ENCODE results near the gene NAV2. TPM values are rescaled to one million over a fixed set of nuclear protein-coding genes. Genes with fewer than 3 reads are reported as not detected.

Gene NAV2
- total RNA-seq, 1 experiment from 2014 or later, result 46.3 TPM

- Histone ChIP-seq H3K9ac (ENCODE audit: extremely low read depth, insufficient read length, low read length) (peak overlapping the region; percentile 52), H3K27ac (ENCODE audit: insufficient read length, low read depth, low read length) (peak overlapping the region; percentile 75), H3K4me2 (ENCODE audit: insufficient read depth, insufficient read length, low read length) (peak overlapping the region; percentile 72), H4K20me1 (ENCODE audit: control insufficient read depth, insufficient read depth, insufficient read length) (no peaks in the 10 kb centered on the region), H3K56ac (ENCODE audit: insufficient read length, low read depth, low read length) (no peak overlapping the region), H3K79me2 (ENCODE audit: insufficient read depth, low read length) (peaks cover 8% of the 10 kb centered on the region; the same call in 1 of the 2 replicates), H3K9me3 (ENCODE audit: control insufficient read depth, low read depth, low read length) (no peaks in the 10 kb centered on the region), H3K14ac (ENCODE audit: insufficient read depth, low read length) (no peak overlapping the region; the same call in none of the 2 replicates), H4K91ac (ENCODE audit: insufficient read length, low read depth, low read length) (no peak overlapping the region), H2BK12ac (ENCODE audit: insufficient read length, low read depth, low read length) (no peak overlapping the region), H3K4ac (ENCODE audit: low read depth, low read length) (no peak overlapping the region), H4K8ac (replicated peaks; ENCODE audit: insufficient read length, low read depth, low read length) (no peak overlapping the region), H3K79me1 (ENCODE audit: insufficient read depth, low read depth, low read length, poor library complexity, severe bottlenecking) (peaks cover 3% of the 10 kb centered on the region), H2BK20ac (ENCODE audit: low read depth, low read length, poor library complexity, severe bottlenecking) (no peak overlapping the region), H3K18ac (ENCODE audit: insufficient read length, low read depth, low read length) (peak overlapping the region; percentile 16), H2BK15ac (ENCODE audit: low read depth, low read length) (no peak overlapping the region), H3K27me3 (ENCODE audit: insufficient read depth, low read length) (no peaks in the 10 kb centered on the region), H3K23me2 (ENCODE audit: insufficient read length, low read depth, low read length, poor library complexity, severe bottlenecking) (peaks cover 11% of the 10 kb centered on the region), H2BK5ac (ENCODE audit: insufficient read length, low read length) (no peak overlapping the region), H3K4me1 (ENCODE audit: insufficient read depth, low read length) (peaks cover 39% of the 10 kb centered on the region), H2AFZ (ENCODE audit: low read length) (no peak overlapping the region), H3K23ac (ENCODE audit: insufficient read length, low read depth, low read length) (no peak overlapping the region), H2BK120ac (ENCODE audit: low read depth, low read length, poor library complexity, severe bottlenecking) (no peak overlapping the region), H2AK5ac (ENCODE audit: insufficient read length, low read length) (no peak overlapping the region), H4K5ac (ENCODE audit: insufficient read length, low read depth, low read length) (no peak overlapping the region), H3T11ph (ENCODE audit: low read length) (no peak overlapping the region)
- Mint-ChIP-seq H3K9me3 (no peaks in the 10 kb centered on the region; a peak in 1 of 5 replicates), H3K27me3 (ENCODE audit: low read depth) (peaks cover 15% of the 10 kb centered on the region), H3K27ac (peak overlapping the region; percentile 92 to 97 (median 96)), H3K4me1 (peaks cover 42 to 47% of the 10 kb centered on the region in 2 experiments), H3K4me3 (peak overlapping the region; percentile 75 to 89), H3K36me3 (ENCODE audit: insufficient read depth in 1 of 3, low read depth in 3 of 3) (no peaks in the 10 kb centered on the region; a peak in 2 of 7 replicates)
- no peak for DNase-seq
- TF ChIP-seq, protein P1, sequence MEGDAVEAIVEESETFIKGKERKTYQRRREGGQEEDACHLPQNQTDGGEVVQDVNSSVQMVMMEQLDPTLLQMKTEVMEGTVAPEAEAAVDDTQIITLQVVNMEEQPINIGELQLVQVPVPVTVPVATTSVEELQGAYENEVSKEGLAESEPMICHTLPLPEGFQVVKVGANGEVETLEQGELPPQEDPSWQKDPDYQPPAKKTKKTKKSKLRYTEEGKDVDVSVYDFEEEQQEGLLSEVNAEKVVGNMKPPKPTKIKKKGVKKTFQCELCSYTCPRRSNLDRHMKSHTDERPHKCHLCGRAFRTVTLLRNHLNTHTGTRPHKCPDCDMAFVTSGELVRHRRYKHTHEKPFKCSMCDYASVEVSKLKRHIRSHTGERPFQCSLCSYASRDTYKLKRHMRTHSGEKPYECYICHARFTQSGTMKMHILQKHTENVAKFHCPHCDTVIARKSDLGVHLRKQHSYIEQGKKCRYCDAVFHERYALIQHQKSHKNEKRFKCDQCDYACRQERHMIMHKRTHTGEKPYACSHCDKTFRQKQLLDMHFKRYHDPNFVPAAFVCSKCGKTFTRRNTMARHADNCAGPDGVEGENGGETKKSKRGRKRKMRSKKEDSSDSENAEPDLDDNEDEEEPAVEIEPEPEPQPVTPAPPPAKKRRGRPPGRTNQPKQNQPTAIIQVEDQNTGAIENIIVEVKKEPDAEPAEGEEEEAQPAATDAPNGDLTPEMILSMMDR (conservative IDR thresholded peaks at IDR 0.05), result no peak
- no CpG with 5 or more reads among the region's 6 CpGs for WGBS (ENCODE audit: extremely low coverage, insufficient read length, low lambda C conversion rate)
These were observed 310.4 kb downstream of the NAV2 start for GRCh38 chr11:20023082-20023426.
